ENCODE measurements around the gene RPS18.

RPS18 gene

DNA sequence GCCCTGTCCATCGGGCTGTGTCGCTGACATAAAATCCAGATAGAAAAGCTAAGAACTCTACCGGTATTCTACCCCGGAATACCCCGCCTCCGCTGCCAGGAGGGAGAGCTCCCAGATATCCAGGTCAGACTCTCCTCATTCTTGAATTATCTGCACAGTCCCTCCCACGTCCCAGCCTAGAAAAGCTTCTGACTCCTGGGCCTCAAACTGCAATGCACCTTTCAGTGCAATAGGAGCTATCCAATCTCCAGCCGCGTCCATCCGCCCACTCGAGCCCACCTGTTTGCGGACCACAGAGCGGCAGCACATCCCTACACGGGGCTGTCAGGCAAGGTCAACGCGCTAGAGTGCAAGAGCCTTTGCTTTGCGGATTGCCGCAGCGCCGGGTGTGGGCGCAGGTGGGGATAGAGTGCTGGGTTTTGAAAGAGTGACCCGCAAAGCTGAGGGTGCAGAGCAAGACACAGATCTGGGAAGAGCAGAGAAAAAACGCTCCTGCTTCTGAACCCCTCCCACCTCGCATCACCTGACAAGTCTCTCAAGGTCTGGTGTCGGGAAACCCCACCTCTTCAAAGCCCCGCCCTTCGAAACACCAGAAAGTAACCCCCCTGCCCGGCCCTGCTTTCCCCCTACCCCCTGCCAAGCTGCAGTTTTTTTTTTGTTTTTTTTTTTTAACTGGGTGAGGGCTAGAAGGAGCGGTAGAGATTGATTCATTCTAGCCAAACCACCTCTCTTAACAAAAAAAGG is 40.7 kb downstream of the RPS18 start:
- peak overlapping the region; percentile 55 for H3K4me3 ChIP-seq (ENCODE audit: low read depth, low read length)
- TF ChIP-seq, protein P1, sequence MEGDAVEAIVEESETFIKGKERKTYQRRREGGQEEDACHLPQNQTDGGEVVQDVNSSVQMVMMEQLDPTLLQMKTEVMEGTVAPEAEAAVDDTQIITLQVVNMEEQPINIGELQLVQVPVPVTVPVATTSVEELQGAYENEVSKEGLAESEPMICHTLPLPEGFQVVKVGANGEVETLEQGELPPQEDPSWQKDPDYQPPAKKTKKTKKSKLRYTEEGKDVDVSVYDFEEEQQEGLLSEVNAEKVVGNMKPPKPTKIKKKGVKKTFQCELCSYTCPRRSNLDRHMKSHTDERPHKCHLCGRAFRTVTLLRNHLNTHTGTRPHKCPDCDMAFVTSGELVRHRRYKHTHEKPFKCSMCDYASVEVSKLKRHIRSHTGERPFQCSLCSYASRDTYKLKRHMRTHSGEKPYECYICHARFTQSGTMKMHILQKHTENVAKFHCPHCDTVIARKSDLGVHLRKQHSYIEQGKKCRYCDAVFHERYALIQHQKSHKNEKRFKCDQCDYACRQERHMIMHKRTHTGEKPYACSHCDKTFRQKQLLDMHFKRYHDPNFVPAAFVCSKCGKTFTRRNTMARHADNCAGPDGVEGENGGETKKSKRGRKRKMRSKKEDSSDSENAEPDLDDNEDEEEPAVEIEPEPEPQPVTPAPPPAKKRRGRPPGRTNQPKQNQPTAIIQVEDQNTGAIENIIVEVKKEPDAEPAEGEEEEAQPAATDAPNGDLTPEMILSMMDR (IDR thresholded peaks at IDR 0.05; ENCODE audit: borderline replicate concordance, insufficient read depth, low read depth, low read length), result no peak

DNA sequence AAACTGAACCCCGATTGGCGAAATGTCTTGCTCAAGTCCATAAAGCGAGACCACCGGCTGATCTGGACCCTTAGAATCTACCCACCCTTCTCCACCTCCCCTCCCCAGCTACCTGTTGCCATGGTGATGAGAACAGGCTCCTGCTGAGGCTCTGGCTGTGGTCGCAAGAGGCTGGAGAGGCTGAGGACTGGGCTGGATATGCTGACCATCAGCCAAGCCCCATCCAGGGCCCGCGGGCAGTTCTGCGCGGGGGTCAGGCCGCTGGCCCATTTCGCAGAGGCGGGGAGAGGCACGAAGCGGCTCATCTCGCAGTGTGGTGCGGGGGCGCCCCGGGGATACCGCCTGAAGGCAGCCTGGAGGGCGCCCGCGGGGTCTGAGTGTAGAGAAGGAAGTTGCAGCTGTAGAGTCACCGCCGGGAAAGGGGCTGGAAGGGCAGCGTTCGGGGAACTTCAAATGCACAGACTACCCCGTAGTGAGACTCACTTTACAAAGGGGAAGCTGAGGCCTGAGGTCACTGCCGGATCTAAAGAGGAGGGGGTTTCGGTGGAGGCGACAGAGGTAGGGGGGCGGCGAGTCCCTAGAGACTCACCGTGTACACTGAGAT is 41.3 kb downstream of the RPS18 start:
- H3K4me3 ChIP-seq (ENCODE audit: low read depth, low read length), result peak overlapping the region; percentile 55

DNA sequence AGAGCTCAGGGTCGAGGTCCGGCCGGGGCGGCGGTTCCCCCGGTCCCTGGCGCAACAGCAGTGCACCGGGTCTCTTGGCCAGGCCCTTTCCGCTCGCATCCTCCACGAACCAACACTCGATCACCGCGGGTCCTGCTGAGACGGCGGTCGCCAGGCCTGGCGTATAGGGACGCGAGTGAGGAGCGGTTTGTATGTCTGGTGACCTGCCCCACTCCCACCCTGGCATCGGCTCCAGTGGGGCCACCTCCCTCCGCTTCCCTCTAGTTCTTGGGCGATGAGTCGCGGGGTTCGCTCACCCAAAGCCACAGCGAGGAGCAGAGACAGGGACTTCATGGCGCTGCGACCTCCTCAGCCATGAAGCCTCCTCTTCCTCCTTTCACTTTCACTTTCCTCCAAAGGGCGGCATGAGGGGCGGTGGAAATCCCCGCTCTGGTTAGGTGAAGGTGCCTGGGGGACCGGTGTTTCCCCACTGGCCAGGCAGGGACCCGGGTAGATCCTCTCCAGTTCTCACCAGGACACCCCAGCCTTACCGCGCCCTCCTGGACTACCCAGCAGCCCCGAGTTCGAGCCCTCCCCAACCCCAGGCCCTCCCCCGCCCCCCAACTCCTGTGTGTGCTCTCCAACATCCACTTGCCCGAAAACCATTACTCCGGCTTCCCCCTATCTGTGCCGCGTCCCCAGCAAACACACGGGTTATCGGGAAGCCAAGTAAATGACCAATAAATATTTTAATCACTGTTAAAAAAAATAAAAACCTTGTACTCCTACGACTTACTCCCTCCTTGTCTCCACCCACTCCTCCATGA is 42.0 kb downstream of the RPS18 start, which contains the start of gene TAPBP:
TSS of gene TAPBP (minus strand) at position 370 of the 806 bp plus-strand sequence. CDS start at position 333, 37 bp downstream.
- TF ChIP-seq, protein P1 (IDR thresholded peaks at IDR 0.05; ENCODE audit: borderline replicate concordance, insufficient read depth, low read depth, low read length), result no peak

More for the DNA sequence above, 41.3 kb downstream of the RPS18 start:
- TF ChIP-seq, protein P1 (IDR thresholded peaks at IDR 0.05; ENCODE audit: borderline replicate concordance, insufficient read depth, low read depth, low read length), result no peak

DNA sequence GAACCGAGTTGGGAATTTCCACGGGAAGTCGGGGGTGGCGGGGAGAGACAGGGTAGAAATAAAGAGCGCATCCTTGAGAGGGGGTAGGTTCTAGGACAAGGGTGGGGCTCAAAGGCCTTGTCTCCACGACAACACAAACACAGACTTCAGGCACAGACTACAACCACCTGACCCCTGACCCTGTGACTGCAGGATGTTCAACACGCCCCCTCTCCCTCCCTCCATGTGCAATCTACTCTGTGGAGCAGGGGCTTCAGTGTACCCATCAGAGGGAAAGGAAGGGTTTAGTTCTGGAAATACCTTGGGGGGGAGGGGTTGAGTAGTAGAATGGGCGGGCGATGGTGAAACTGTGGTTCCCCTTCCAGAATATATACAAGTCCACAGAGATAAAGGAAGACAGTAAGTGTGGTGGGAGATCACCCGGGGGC is 42.7 kb downstream of the RPS18 start:
- peak overlapping the region; percentile 31 for H3K4me3 ChIP-seq (ENCODE audit: low read depth, low read length)
- TF ChIP-seq, protein P1 (IDR thresholded peaks at IDR 0.05; ENCODE audit: borderline replicate concordance, insufficient read depth, low read depth, low read length), result no peak

More for the DNA sequence above, 42.0 kb downstream of the RPS18 start, which contains the start of gene TAPBP:
- peak within 1 kb of the TSS; percentile 55 for H3K4me3 ChIP-seq (ENCODE audit: low read depth, low read length)

DNA sequence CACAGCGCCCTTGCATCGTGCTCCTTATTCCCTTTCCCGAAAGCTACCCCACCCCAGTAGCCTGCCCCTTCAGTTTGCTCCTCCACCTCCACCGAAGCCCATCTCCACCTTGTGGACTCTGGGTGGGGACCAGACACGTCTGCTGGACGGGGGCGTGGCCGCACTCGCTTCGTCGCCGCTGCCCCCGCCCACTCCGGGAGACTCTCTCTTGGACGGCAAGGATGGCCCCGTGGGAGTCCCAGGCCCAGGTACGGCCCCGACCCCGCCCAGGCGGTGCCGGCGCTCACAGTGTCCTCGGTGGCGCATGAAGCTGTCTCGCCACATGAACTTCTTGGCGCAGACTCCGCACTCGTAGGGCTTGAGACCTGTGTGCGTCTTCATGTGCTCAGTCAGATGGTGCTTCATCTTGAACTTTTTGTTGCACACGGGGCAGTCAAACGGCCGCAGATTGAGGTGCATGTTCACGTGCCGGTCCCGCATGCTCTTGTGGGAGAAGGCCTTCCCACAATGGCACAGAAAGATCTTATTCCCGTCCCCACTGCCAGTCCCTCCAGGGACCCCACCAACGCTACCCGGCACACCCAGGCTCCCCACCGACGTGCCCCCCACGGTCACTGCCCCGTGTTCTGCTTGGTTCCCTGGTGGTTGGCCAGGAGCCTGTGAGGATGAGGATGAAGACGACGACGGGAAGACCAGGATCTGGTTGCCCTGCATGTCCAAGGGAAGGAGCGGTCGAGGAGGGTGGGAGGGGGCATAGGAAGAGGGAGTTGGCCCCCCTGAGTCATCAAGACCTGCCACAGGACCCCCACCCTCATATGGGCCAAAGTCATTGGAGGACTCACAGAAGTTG is 43.3 kb downstream of the RPS18 start:
- no peak overlapping the region for H3K4me3 ChIP-seq (ENCODE audit: low read depth, low read length)
- TF ChIP-seq, protein P1 (IDR thresholded peaks at IDR 0.05; ENCODE audit: borderline replicate concordance, insufficient read depth, low read depth, low read length), result no peak

Data from GM12875 (cell line).